Measurements from ENCODE around the gene DIP2C.
"Not testable (repeated sequence)": the region's sequence is repeated elsewhere in the genome, so short reads cannot be mapped to it uniquely, and the experiment has no call there.

DIP2C gene

DNA sequence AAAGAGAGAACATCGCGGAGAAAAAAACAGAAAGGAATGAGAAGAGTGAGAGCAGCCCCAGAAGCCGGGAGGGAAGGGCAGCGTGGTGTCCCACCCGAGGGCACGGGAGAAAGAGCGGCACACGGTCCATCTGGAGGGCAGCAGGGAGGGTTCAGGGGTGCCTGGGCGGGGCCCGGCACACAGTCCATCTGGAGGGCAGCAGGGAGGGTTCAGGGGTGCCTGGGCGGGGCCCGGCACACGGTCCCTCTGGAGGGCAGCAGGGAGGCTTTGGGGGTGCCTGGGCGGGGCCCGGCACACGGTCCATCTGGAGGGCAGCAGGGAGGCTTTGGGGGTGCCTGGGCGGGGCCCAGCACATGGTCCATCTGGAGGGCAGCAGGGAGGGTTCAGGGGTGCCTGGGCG lies 381.8 kb downstream of the DIP2C start:
- H3K36me3 ChIP-seq (replicated peaks) = no peaks in the 10 kb centered on the region
- in situ Hi-C loops (cut with HindIII; ENCODE audit: low pct_ligation_motif_present, low sequenced_read_pairs) = no loop called here
- DNase-seq = no peak
- no peak overlapping the region for H3K27ac ChIP-seq
- no peak overlapping the region for H3K4me3 ChIP-seq (ENCODE audit: low read depth, low read length)
- no peaks in the 10 kb centered on the region for H3K27me3 ChIP-seq (replicated peaks)
- TF ChIP-seq, protein P1, sequence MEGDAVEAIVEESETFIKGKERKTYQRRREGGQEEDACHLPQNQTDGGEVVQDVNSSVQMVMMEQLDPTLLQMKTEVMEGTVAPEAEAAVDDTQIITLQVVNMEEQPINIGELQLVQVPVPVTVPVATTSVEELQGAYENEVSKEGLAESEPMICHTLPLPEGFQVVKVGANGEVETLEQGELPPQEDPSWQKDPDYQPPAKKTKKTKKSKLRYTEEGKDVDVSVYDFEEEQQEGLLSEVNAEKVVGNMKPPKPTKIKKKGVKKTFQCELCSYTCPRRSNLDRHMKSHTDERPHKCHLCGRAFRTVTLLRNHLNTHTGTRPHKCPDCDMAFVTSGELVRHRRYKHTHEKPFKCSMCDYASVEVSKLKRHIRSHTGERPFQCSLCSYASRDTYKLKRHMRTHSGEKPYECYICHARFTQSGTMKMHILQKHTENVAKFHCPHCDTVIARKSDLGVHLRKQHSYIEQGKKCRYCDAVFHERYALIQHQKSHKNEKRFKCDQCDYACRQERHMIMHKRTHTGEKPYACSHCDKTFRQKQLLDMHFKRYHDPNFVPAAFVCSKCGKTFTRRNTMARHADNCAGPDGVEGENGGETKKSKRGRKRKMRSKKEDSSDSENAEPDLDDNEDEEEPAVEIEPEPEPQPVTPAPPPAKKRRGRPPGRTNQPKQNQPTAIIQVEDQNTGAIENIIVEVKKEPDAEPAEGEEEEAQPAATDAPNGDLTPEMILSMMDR (IDR thresholded peaks at IDR 0.05; ENCODE audit: low read depth, low read length, missing control alignments) = no peak

- in situ Hi-C loops (cut with HindIII; ENCODE audit: low pct_ligation_motif_present, low sequenced_read_pairs) = no loop called here
These were observed 382.7 kb downstream of the DIP2C start for GRCh38 chr10:306675-307185.

GRCh38 chr10:306007-306674 lies 383.3 kb downstream of the DIP2C start:
- no peaks in the 10 kb centered on the region for H3K36me3 ChIP-seq (replicated peaks)
- H3K4me3 ChIP-seq (ENCODE audit: low read depth, low read length) = no peak overlapping the region
- in situ Hi-C loops (cut with HindIII; ENCODE audit: low pct_ligation_motif_present, low sequenced_read_pairs) = no loop called here
- TF ChIP-seq, protein P1 (IDR thresholded peaks at IDR 0.05; ENCODE audit: low read depth, low read length, missing control alignments) = no peak
- DNase-seq = no peak
- H3K27ac ChIP-seq = no peak overlapping the region
- H3K27me3 ChIP-seq (replicated peaks) = no peaks in the 10 kb centered on the region

More at GRCh38 chr10:306675-307185, 382.7 kb downstream of the DIP2C start:
- H3K27me3 ChIP-seq (replicated peaks) = no peaks in the 10 kb centered on the region
- TF ChIP-seq, protein P1 (IDR thresholded peaks at IDR 0.05; ENCODE audit: low read depth, low read length, missing control alignments) = no peak
- DNase-seq = no peak
- H3K27ac ChIP-seq = no peak overlapping the region
- H3K36me3 ChIP-seq (replicated peaks) = no peaks in the 10 kb centered on the region
- no peak overlapping the region for H3K4me3 ChIP-seq (ENCODE audit: low read depth, low read length)

DNA sequence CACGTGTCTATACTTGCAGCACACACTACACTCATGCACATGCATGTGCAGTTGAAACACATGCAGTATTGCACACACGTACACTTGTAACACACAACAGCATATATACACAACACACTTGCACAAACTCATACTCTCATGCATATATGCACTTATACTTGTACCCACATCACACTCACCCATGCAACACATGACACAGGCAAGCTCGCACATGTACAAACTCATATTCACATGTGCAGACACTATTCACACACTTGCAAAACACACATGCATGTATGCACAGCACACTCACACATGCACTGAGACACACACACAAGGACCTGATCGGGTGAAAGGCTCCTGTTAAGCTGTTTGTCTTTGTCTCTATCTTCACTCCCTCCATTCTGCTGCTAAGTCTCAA lies 384.4 kb downstream of the DIP2C start:
- Histone ChIP-seq H3K27ac (no peak overlapping the region), H3K27me3 (replicated peaks) (no peaks in the 10 kb centered on the region), H3K36me3 (replicated peaks) (no peaks in the 10 kb centered on the region), H3K4me3 (ENCODE audit: low read depth, low read length) (no peak overlapping the region)
- TF ChIP-seq, protein P1 (IDR thresholded peaks at IDR 0.05; ENCODE audit: low read depth, low read length, missing control alignments) = no peak
- no peak for DNase-seq
- in situ Hi-C loops (cut with HindIII; ENCODE audit: low pct_ligation_motif_present, low sequenced_read_pairs) = no loop called here

- no peak overlapping the region for H3K27ac ChIP-seq
- H3K36me3 ChIP-seq (replicated peaks) = no peaks in the 10 kb centered on the region
- TF ChIP-seq, protein P1 (IDR thresholded peaks at IDR 0.05; ENCODE audit: low read depth, low read length, missing control alignments) = no peak
- in situ Hi-C loops (cut with HindIII; ENCODE audit: low pct_ligation_motif_present, low sequenced_read_pairs) = no loop called here
- H3K4me3 ChIP-seq (ENCODE audit: low read depth, low read length) = no peak overlapping the region
- DNase-seq = no peak
- no peaks in the 10 kb centered on the region for H3K27me3 ChIP-seq (replicated peaks)
These were observed 387.9 kb downstream of the DIP2C start for GRCh38 chr10:301536-301935.

DNA sequence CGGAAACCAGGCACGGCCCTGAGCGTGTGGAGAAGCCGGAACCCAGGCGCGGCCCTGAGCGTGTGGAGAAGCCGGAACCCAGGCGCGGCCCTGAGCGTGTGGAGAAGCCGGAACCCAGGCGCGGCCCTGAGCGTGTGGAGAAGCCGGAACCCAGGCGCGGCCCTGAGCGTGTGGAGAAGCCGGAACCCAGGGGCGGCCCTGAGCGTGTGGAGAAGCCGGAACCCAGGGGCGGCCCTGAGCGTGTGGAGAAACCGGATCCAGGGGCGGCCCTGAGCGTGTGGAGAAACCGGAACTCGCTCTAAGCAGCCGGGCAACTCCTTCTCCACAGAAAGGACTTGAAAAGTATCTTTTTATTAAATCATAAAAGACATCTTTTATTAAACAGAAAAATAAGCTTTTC lies 388.9 kb downstream of the DIP2C start:
- H3K4me3 ChIP-seq (ENCODE audit: low read depth, low read length); H3K27ac ChIP-seq; H3K27me3 ChIP-seq (replicated peaks); in situ Hi-C loops (cut with HindIII; ENCODE audit: low pct_ligation_motif_present, low sequenced_read_pairs); DNase-seq; H3K36me3 ChIP-seq (replicated peaks): not testable (repeated sequence)

All from brain microvascular endothelial cell (primary cell).